ENCODE data around the gene HTR3C.

The HTR3C gene

GRCh38 chr3:184052767-184053166 lies at the start of gene HTR3C:
HTR3C (plus strand) TSS chr3:184053047; CDS start chr3:184053081, 34 bp downstream.
- H3F3A ChIP-seq (ENCODE audit: low read depth): no peaks in the 10 kb centered on the region
- no peak within 1 kb of the TSS for H3K9ac ChIP-seq (ENCODE audit: low read depth, low read length, poor library complexity, severe bottlenecking)
- TF ChIP-seq EZH2phosphoT487 (IDR thresholded peaks at IDR 0.05; ENCODE audit: borderline replicate concordance): no peak
- no peak for TF ChIP-seq CTCF (conservative IDR thresholded peaks at IDR 0.05; ENCODE audit: low read length)
- no peaks in the 10 kb centered on the region for H4K20me1 ChIP-seq (ENCODE audit: insufficient read depth, low read length, poor library complexity, severe bottlenecking)
- H3K9me2 ChIP-seq (replicated peaks; ENCODE audit: low read depth, low read length): no peaks in the 10 kb centered on the region
- no peaks in the 10 kb centered on the region for H3K9me3 ChIP-seq (ENCODE audit: insufficient read depth, low read depth, low read length)
- no peak within 1 kb of the TSS for H3K4me2 ChIP-seq (ENCODE audit: low read depth, low read length, poor library complexity, severe bottlenecking)
- H3K4me3 ChIP-seq (ENCODE audit: low read length, poor library complexity, severe bottlenecking): no peak within 1 kb of the TSS
- no peak within 1 kb of the TSS for H2AFZ ChIP-seq (ENCODE audit: low read length)
- H3K4me1 ChIP-seq (ENCODE audit: insufficient read depth, low read length, poor library complexity, severe bottlenecking): no peaks in the 10 kb centered on the region
- no peaks in the 10 kb centered on the region for H3K79me2 ChIP-seq (ENCODE audit: insufficient read depth, low read length)
- no peaks in the 10 kb centered on the region for H3K36me3 ChIP-seq (ENCODE audit: insufficient read depth, low read length)
- H3K27me3 ChIP-seq (ENCODE audit: insufficient read depth, low read length, poor library complexity, severe bottlenecking): no peaks in the 10 kb centered on the region

- no peak overlapping the region for H3K4me3 ChIP-seq (ENCODE audit: low read length, poor library complexity, severe bottlenecking)
- no peak overlapping the region for H3K9ac ChIP-seq (ENCODE audit: low read depth, low read length, poor library complexity, severe bottlenecking)
- peaks cover 11% of the 10 kb centered on the region for H3K4me1 ChIP-seq (ENCODE audit: insufficient read depth, low read length, poor library complexity, severe bottlenecking)
- no peaks in the 10 kb centered on the region for H3K9me2 ChIP-seq (replicated peaks; ENCODE audit: low read depth, low read length)
- H3K4me2 ChIP-seq (ENCODE audit: low read depth, low read length, poor library complexity, severe bottlenecking): no peak overlapping the region
- no peaks in the 10 kb centered on the region for H3K27me3 ChIP-seq (ENCODE audit: insufficient read depth, low read length, poor library complexity, severe bottlenecking)
- H3K79me2 ChIP-seq (ENCODE audit: insufficient read depth, low read length): no peaks in the 10 kb centered on the region
- no peaks in the 10 kb centered on the region for H4K20me1 ChIP-seq (ENCODE audit: insufficient read depth, low read length, poor library complexity, severe bottlenecking)
- H2AFZ ChIP-seq (ENCODE audit: low read length): no peak overlapping the region
- no peaks in the 10 kb centered on the region for H3K9me3 ChIP-seq (ENCODE audit: insufficient read depth, low read depth, low read length)
- TF ChIP-seq EZH2phosphoT487 (IDR thresholded peaks at IDR 0.05; ENCODE audit: borderline replicate concordance) (no peak), CTCF (conservative IDR thresholded peaks at IDR 0.05; ENCODE audit: low read length) (no peak)
- no peaks in the 10 kb centered on the region for H3K36me3 ChIP-seq (ENCODE audit: insufficient read depth, low read length)
- H3F3A ChIP-seq (ENCODE audit: low read depth): no peaks in the 10 kb centered on the region
These were observed 49.5 kb upstream of the HTR3C start for GRCh38 chr3:184003187-184003967.

- no peak overlapping the region for H3K4me3 ChIP-seq (ENCODE audit: low read length, poor library complexity, severe bottlenecking)
- TF ChIP-seq CTCF (conservative IDR thresholded peaks at IDR 0.05; ENCODE audit: low read length): no peak
- no peak for TF ChIP-seq EZH2phosphoT487 (IDR thresholded peaks at IDR 0.05; ENCODE audit: borderline replicate concordance)
- no peaks in the 10 kb centered on the region for H3K27me3 ChIP-seq (ENCODE audit: insufficient read depth, low read length, poor library complexity, severe bottlenecking)
- no peaks in the 10 kb centered on the region for H3K9me2 ChIP-seq (replicated peaks; ENCODE audit: low read depth, low read length)
- H3K4me1 ChIP-seq (ENCODE audit: insufficient read depth, low read length, poor library complexity, severe bottlenecking): peaks cover 11% of the 10 kb centered on the region
- no peaks in the 10 kb centered on the region for H4K20me1 ChIP-seq (ENCODE audit: insufficient read depth, low read length, poor library complexity, severe bottlenecking)
- H3K9ac ChIP-seq (ENCODE audit: low read depth, low read length, poor library complexity, severe bottlenecking): no peak overlapping the region
- H3K9me3 ChIP-seq (ENCODE audit: insufficient read depth, low read depth, low read length): no peaks in the 10 kb centered on the region
- H3K79me2 ChIP-seq (ENCODE audit: insufficient read depth, low read length): no peaks in the 10 kb centered on the region
- H3K4me2 ChIP-seq (ENCODE audit: low read depth, low read length, poor library complexity, severe bottlenecking): no peak overlapping the region
- H3K36me3 ChIP-seq (ENCODE audit: insufficient read depth, low read length): no peaks in the 10 kb centered on the region
- no peaks in the 10 kb centered on the region for H3F3A ChIP-seq (ENCODE audit: low read depth)
- no peak overlapping the region for H2AFZ ChIP-seq (ENCODE audit: low read length)
These were observed 48.4 kb upstream of the HTR3C start for GRCh38 chr3:184004476-184004875.
